MCF 10A (cell line): ENCODE measurements around the gene MRPS31. TPM values are rescaled to one million over a fixed set of nuclear protein-coding genes. Genes with fewer than 3 reads are reported as not detected.

Experiments
- BruUV-seq: library from RNA; stranded (reverse); fragments of 400-500 nt; replicated peaks from 2 replicates; lab custom pipeline; 2021; lab: Mats Ljungman, UMichigan
- CTCF ChIA-PET: fragments of 300-600 bp; sonication (Branson Sonifier 250); formaldehyde crosslinking; extraction: SDS; loops from one replicate; lab custom pipeline; 2021; ENCODE audit warnings: antibody characterized with exemption, inconsistent platforms; lab: Yijun Ruan, JAX
- POLR2A ChIA-PET: fragments of 300-600, 350-650 bp; sonication (Branson Sonifier 250); formaldehyde crosslinking; extraction: SDS; loops from one replicate; lab custom pipeline; 2020; ENCODE audit warnings: antibody characterized with exemption, inconsistent platforms; lab: Yijun Ruan, JAX
- DNase-seq: peaks from one replicate; pipeline ENCODE4 v3.0.0-alpha.2; 2018; ENCODE audit not compliant: unreplicated experiment
- H3K27ac Mint-ChIP-seq: one replicate; pipeline ENCODE4 v1.8.0; 2022; ENCODE audit warnings: mild to moderate bottlenecking, low read depth, mixed read lengths; ENCODE audit not compliant: unreplicated experiment
- H3K27me3 Mint-ChIP-seq: one replicate; pipeline ENCODE4 v1.8.0; 2022; ENCODE audit warnings: mixed read lengths; ENCODE audit not compliant: insufficient read depth, unreplicated experiment
- H3K36me3 Mint-ChIP-seq: one replicate; pipeline ENCODE4 v1.8.0; 2022; ENCODE audit warnings: mild to moderate bottlenecking, moderate library complexity, mixed read lengths; ENCODE audit not compliant: insufficient read depth, unreplicated experiment
- H3K4me1 Mint-ChIP-seq: one replicate; pipeline ENCODE4 v1.8.0; 2022; ENCODE audit warnings: mixed read lengths; ENCODE audit not compliant: insufficient read depth, unreplicated experiment
- H3K4me3 Mint-ChIP-seq: one replicate; pipeline ENCODE4 v1.8.0; 2022; ENCODE audit warnings: mild to moderate bottlenecking, moderate library complexity, mixed read lengths; ENCODE audit not compliant: unreplicated experiment
- H3K9me3 Mint-ChIP-seq: one replicate; pipeline ENCODE4 v1.8.0; 2022; ENCODE audit warnings: mixed read lengths; ENCODE audit not compliant: unreplicated experiment
- intact Hi-C: fragments of 100-400 bp; cut with micrococcal nuclease; formaldehyde crosslinking; loops from 2 replicates; pipeline ENCODE4 v1.14.1; 2022
- total RNA-seq: library from RNA; stranded (reverse); gene quantifications from 2 replicates; pipeline ENCODE4 v1.2.3, GENCODE V29; 2022
- TF ChIP-seq, protein P1 (sequence below): fragments of 200-600 bp; IDR thresholded peaks from one replicate; pipeline ENCODE4 v1.8.0; 2022; ENCODE audit warnings: antibody characterized with exemption, mild to moderate bottlenecking; ENCODE audit not compliant: unreplicated experiment

Gene MRPS31
- total RNA-seq, 1 experiment from 2014 or later = 19.2 TPM

GRCh38 chr13:40779796-40780285 lies 8.9 kb upstream of the MRPS31 start:
- DNase-seq = no peak
- TF ChIP-seq, protein P1, sequence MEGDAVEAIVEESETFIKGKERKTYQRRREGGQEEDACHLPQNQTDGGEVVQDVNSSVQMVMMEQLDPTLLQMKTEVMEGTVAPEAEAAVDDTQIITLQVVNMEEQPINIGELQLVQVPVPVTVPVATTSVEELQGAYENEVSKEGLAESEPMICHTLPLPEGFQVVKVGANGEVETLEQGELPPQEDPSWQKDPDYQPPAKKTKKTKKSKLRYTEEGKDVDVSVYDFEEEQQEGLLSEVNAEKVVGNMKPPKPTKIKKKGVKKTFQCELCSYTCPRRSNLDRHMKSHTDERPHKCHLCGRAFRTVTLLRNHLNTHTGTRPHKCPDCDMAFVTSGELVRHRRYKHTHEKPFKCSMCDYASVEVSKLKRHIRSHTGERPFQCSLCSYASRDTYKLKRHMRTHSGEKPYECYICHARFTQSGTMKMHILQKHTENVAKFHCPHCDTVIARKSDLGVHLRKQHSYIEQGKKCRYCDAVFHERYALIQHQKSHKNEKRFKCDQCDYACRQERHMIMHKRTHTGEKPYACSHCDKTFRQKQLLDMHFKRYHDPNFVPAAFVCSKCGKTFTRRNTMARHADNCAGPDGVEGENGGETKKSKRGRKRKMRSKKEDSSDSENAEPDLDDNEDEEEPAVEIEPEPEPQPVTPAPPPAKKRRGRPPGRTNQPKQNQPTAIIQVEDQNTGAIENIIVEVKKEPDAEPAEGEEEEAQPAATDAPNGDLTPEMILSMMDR = no peak
- ChIA-PET POLR2A (interaction anchor here (0.7 to 1.0 kb wide), 2 partner anchors 8 to 484 kb away, joined by 3 read pairs; partner anchors contain the start of gene MTRF1), CTCF (interaction anchor here (0.6 to 6.2 kb wide), 5 partner anchors 9 to 1123 kb away, joined by 3 to 42 read pairs (median 4); partner anchors contain the start of gene SLC25A15)
- H3K27me3 Mint-ChIP-seq = no peaks in the 10 kb centered on the region
- intact Hi-C loops = loop anchor here (5.0 kb wide), 4 partner anchors 212 to 1168 kb away; no protein-coding TSS in a partner anchor
- no peaks in the 10 kb centered on the region for H3K36me3 Mint-ChIP-seq
- H3K27ac Mint-ChIP-seq = no peak overlapping the region
- H3K4me1 Mint-ChIP-seq = peaks cover 21% of the 10 kb centered on the region
- H3K9me3 Mint-ChIP-seq = no peaks in the 10 kb centered on the region
- BruUV-seq = no TSS peak
- H3K4me3 Mint-ChIP-seq = no peak overlapping the region

DNA sequence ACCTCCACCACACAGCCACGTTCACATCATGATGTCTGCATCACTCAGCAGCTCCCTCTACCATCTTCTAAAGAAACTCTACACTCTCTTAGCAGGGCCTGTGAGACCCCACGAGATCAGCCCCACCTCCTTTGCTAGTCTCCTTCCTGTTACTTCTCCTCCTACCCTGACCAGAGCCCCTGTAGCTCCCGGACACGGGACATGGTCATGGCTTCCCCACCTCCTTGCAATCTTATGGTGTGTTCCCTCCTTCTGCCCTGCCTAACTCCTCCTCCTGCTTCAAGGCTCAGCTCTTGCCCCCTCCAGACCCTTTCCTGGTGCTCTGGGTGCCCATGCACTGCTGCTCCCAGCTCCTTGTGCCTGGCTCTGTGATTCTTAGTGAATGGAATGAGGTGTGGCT lies 8.1 kb upstream of the MRPS31 start:
- TF ChIP-seq, protein P1 = no peak
- Mint-ChIP-seq H3K27me3 (no peaks in the 10 kb centered on the region), H3K4me3 (no peak overlapping the region), H3K36me3 (no peaks in the 10 kb centered on the region), H3K9me3 (no peaks in the 10 kb centered on the region), H3K27ac (no peak overlapping the region), H3K4me1 (peaks cover 21% of the 10 kb centered on the region)
- POLR2A ChIA-PET = no interaction called here
- intact Hi-C loops = loop anchor here (5.0 kb wide), 4 partner anchors 213 to 1167 kb away; no protein-coding TSS in a partner anchor
- no peak for DNase-seq
- CTCF ChIA-PET = interaction anchor here (0.6 to 6.2 kb wide), 11 partner anchors 10 to 1196 kb away, joined by 3 to 42 read pairs (median 5); partner anchors contain the start of gene SLC25A15
- no TSS peak for BruUV-seq

- POLR2A ChIA-PET = interaction anchor here (0.6 to 1.9 kb wide), 6 partner anchors 9 to 1093 kb away, joined by 3 to 10 read pairs (median 3); partner anchors contain the start of genes SLC25A15 and WBP4
- no peak overlapping the region for H3K27ac Mint-ChIP-seq
Measured at GRCh38 chr13:40777809-40778175, 6.8 kb upstream of the MRPS31 start.

More at GRCh38 chr13:40777809-40778175, 6.8 kb upstream of the MRPS31 start:
- CTCF ChIA-PET = interaction anchor here (0.6 to 6.2 kb wide), 31 partner anchors 11 to 1117 kb away, joined by 3 to 42 read pairs (median 4); partner anchors contain the start of gene SLC25A15
- BruUV-seq = no TSS peak
- no peaks in the 10 kb centered on the region for H3K9me3 Mint-ChIP-seq
- TF ChIP-seq, protein P1 = no peak
- no peak for DNase-seq
- H3K4me3 Mint-ChIP-seq = peak overlapping the region; percentile 34
- H3K27me3 Mint-ChIP-seq = no peaks in the 10 kb centered on the region
- intact Hi-C loops = loop anchor here (1.0 to 5.0 kb wide), 6 partner anchors 215 to 1165 kb away; no protein-coding TSS in a partner anchor
- H3K4me1 Mint-ChIP-seq = peaks cover 21% of the 10 kb centered on the region
- no peaks in the 10 kb centered on the region for H3K36me3 Mint-ChIP-seq
